ENCODE results near the gene PER2. TPM values are rescaled to one million over a fixed set of nuclear protein-coding genes. Genes with fewer than 3 reads are reported as not detected.

PER2 gene
- total and polyA plus RNA-seq, 2 of the 13 experiments (the other 11 are each of a cell fraction or from before 2014, with no cell fraction given), result 5.1 to 9.4 TPM

GRCh38 chr2:238320246-238320647 lies 31.8 kb upstream of the PER2 start, which contains the start of gene TRAF3IP1 (continued):
- TF ChIP-seq ZBTB25 (CRISPR knock-in tag; IDR thresholded peaks at IDR 0.05) (peak; percentile 74; the same call in 1 of the 2 replicates), TOPORS (CRISPR knock-in tag; IDR thresholded peaks at IDR 0.05) (peak; percentile 59; the same call in 1 of the 2 replicates), THAP11 (CRISPR knock-in tag; IDR thresholded peaks at IDR 0.05) (peak; percentile 76), TBX3 (IDR thresholded peaks at IDR 0.05; ENCODE audit: borderline replicate concordance) (no peak), ZNF326 (CRISPR knock-in tag; IDR thresholded peaks at IDR 0.05; ENCODE audit: borderline replicate concordance) (no peak), HOMEZ (CRISPR knock-in tag; IDR thresholded peaks at IDR 0.05; ENCODE audit: low read depth) (peak; percentile 84; the same call in 1 of the 2 replicates), ZNF331 (CRISPR knock-in tag; IDR thresholded peaks at IDR 0.05) (peak; percentile 81), ZBTB10 (CRISPR knock-in tag; IDR thresholded peaks at IDR 0.05; ENCODE audit: borderline replicate concordance) (peak; percentile 69; the same call in 1 of the 2 replicates), GABPA (IDR thresholded peaks at IDR 0.05; ENCODE audit: low read depth, low read length) (no peak), GABPA (CRISPR knock-in tag; IDR thresholded peaks at IDR 0.05; ENCODE audit: low read depth) (no peak), ZNF619 (CRISPR knock-in tag; IDR thresholded peaks at IDR 0.05) (peak; percentile 64; the same call in 1 of the 2 replicates), PAWR (CRISPR knock-in tag; IDR thresholded peaks at IDR 0.05; ENCODE audit: borderline replicate concordance) (no peak), RARG (CRISPR knock-in tag; IDR thresholded peaks at IDR 0.05; ENCODE audit: low read depth) (no peak), ZNF510 (CRISPR knock-in tag; IDR thresholded peaks at IDR 0.05; ENCODE audit: low read depth) (no peak), ZFP36L2 (CRISPR knock-in tag; IDR thresholded peaks at IDR 0.05) (no peak), ZNF782 (CRISPR knock-in tag; IDR thresholded peaks at IDR 0.05; ENCODE audit: borderline replicate concordance) (no peak), ZNF205 (CRISPR knock-in tag; IDR thresholded peaks at IDR 0.05) (no peak; the same call in 1 of the 2 replicates), GTF3A (CRISPR knock-in tag; conservative IDR thresholded peaks at IDR 0.05) (no peak), ARHGAP35 (CRISPR knock-in tag; IDR thresholded peaks at IDR 0.05; ENCODE audit: borderline replicate concordance) (peak; percentile 28; the same call in 1 of the 2 replicates), NFKB2 (CRISPR knock-in tag; IDR thresholded peaks at IDR 0.05; ENCODE audit: borderline replicate concordance) (no peak), ZNF780A (CRISPR knock-in tag; IDR thresholded peaks at IDR 0.05) (no peak), NONO (IDR thresholded peaks at IDR 0.05) (no peak), NONO (CRISPR knock-in tag; conservative IDR thresholded peaks at IDR 0.05) (peak; percentile 81; the same call in 1 of the 2 replicates), MAFK (conservative IDR thresholded peaks at IDR 0.05 in 1 of 2, IDR thresholded peaks at IDR 0.05 in 1 of 2; ENCODE audit: low read length in 2 of 2) (no peak)
